HK-2 (cell line): Measurements from ENCODE around the gene PRKAG2.
"Not testable (repeated sequence)": the region's sequence is repeated elsewhere in the genome, so short reads cannot be mapped to it uniquely, and the experiment has no call there.

Experiments used
- DNase-seq: peaks from one replicate; pipeline ENCODE4 v3.0.0-alpha.2; 2018; ENCODE audit not compliant: unreplicated experiment

The PRKAG2 gene

DNA sequence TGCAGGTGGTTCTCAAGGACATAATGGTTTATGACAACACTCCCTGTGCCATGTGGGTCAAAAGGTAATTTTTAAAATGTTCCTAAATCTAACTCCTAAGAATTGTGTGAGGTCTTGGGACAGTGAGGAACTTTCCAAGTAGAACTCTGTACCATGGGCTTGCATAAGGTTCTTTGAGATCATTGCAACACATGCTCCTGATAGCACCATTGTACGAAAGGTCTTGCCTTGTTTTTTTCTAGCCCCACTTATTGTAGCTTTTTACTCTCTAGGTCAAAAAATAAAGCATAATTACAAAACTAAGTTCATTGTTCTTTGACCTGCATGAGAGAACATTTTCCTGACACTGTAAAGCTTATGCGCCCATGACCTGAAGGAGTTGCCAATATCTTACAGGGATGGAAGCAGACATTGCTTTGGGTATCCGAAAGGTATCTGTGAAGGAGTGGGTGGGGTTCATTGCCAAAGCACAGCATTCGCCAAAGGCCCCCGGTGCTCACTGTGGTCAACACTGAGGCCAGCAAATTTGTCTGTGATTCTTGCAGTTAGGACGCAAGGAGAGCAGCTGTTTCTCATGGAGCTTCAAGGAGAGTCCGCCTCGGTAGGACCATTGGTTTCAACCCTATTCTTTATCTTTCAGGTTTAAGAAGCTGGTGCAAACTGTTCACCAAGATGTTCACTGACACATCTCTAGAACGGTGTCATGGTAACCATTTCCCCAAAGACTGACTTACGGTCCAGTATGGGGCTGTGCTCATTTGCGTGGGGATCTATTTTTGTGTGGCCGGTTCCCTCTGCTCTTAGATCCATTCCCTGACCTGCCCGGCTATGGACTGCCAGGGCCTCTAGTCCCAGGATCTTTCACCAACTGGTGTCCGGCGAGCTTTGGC is 7.6 kb upstream of the PRKAG2 start:
- no peak for DNase-seq

GRCh38 chr7:151883857-151884256 is 6.9 kb upstream of the PRKAG2 start:
- no peak for DNase-seq

GRCh38 chr7:151882734-151883133 is 5.8 kb upstream of the PRKAG2 start:
- DNase-seq = no peak

GRCh38 chr7:151880688-151881087 is 3.8 kb upstream of the PRKAG2 start:
- DNase-seq = no peak

DNA sequence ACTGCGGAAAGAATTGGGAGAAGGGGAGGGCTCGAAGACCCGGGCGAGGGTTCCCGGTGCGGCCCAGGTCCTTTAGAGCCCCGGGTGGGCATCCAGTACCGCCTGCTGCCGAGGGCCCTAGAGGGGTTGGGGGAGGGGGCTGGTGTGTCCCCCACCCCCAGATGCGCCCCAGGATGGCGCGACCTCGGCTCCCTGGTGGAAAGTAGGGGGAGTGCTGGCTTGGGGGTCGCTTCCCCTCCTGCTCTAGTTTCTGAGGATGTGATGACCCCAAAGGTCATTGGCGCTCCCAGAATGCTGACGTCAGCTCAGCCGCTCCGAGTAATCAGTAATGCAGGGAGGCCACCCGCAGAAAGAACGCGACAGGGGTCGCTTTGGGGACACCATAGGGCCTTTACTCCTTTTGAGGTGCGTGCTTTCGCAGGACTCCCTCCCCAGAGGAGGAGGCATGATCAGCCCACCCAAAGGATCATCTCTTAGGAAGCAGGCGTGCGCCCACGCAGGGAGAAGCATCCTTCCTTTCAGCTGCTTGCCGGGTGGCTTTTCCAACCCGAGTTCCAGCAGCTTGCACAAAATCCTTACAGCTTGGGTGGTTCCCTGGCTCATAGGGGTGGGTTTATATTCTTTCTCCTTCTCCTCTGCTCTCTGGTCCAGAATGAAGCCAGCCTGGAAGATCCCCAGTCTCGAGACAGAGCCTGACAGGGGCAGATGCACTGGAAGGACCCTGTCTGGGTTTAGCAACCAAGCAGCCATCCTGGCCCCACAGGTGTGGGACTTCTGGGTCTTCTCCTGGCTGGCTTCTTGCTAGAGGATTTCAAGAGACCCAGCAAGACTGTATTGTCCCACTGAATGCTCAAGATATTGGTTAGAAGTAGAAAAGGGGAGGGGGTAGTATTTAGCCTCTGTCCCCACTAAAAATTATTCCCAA is 1.3 kb upstream of the PRKAG2 start:
- DNase-seq = no peak

DNA sequence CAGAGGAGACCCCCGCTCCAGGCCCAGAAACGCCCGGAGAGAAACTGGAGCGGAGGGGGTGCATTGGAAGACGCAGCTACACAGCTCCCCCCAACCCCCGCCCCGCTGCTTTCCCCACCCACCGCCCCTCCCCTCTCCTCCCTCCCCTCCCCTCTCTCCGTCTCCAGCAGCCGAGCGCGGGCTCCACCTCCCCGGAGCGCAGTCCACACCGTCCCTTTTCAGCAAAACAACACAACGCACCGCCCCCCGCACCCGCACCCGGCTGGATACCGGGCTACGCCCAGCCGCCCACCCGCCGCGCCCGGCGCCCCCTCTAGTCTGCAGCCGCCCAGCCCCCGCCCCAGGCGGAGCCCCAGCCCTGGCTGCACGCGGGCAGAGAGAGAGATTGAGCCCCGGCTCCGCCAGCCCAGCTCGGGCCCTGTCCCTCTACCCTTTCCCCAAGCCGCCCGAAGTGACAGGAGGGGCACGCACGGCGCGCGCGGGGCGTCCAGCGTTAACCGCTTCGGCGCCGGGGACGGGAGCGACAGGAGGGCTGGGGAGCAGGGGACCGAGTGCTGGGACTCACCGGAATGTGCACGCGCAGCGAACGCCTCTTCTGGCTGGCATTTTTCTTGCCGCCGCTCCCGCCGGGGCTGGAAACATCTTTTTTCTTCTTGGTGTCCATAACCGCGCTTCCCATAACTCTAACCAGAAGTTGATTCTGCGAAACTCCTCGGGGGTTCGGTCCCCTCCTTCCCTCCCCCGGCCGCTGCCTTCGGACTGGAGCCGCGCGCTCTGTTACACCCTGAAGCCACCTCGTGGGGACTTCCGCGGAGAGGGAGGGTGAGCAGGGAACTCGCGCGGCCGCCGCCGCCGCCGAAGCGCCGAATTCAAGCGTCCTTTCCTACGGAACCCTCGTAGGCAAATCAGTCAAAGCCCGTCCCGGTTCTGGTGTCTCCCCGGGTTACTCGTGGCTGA is 695 bp downstream of the PRKAG2 start:
- peak; percentile 35 for DNase-seq

GRCh38 chr7:151874479-151874878 is 2.4 kb downstream of the PRKAG2 start:
- not testable (repeated sequence) for DNase-seq

GRCh38 chr7:151873402-151873965 is 3.4 kb downstream of the PRKAG2 start:
- no peak for DNase-seq

DNA sequence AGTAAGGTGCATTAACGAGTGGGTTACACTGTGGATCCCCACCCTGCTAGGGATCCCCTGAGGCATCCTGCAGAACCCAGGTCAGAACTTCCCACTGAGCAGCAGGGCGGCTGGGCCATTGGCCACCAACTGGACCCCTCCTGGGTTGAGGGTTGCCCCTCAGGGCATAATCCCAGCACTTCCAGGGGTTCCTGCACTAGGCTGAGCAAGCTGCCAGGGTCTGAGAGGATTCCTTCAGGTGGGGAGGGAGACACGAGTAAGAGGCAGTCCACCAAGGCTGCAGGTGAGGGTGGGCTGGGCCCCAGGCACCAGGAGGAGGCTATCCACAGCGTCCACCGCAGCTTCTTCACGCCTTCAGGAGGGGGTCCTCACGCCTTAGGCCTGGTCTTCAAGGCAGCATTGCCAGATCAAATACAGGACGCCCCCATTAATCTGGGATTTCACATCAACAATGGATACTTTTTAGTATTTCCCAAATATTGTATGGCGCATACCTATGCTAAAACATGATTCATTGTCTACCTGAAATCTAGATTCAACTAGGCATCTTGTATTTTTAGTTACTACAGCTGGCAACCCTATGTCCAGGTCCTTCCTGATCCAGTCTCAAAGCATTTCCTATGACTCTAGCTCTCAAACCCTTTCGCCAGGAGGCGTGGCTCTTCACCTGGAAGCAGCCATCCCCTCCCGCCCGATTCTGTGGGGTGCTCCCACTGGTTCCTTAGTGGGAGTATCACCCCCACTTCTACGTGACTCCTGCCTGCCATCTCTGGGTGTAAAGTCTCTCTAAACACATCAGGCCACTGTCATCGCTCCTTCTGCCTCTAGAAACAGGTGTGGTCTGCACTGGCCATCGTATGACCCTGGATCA is 4.1 kb downstream of the PRKAG2 start:
- DNase-seq = no peak

GRCh38 chr7:151871904-151872303 is 5.0 kb downstream of the PRKAG2 start:
- DNase-seq = no peak

- no peak for DNase-seq
Measured at GRCh38 chr7:151871189-151871735, 5.7 kb downstream of the PRKAG2 start.

GRCh38 chr7:151869968-151870918 is 6.7 kb downstream of the PRKAG2 start:
- DNase-seq = no peak

GRCh38 chr7:151869455-151869854 is 7.5 kb downstream of the PRKAG2 start:
- no peak for DNase-seq

DNA sequence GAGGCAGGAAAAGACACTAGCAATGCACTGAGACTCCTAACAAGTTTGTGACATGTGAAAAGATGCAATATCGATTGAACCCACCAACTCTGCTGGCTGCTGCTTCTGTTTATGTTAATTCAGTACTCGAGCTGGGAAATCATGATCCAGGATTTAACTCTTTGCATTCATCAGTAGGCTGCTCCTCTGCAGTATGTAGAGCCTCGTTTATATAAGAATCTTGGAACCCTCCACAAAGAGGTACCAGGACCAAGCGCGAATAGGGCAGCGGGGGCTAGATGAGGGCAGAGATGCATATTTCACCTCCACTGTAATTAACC is 7.8 kb downstream of the PRKAG2 start:
- no peak for DNase-seq

DNA sequence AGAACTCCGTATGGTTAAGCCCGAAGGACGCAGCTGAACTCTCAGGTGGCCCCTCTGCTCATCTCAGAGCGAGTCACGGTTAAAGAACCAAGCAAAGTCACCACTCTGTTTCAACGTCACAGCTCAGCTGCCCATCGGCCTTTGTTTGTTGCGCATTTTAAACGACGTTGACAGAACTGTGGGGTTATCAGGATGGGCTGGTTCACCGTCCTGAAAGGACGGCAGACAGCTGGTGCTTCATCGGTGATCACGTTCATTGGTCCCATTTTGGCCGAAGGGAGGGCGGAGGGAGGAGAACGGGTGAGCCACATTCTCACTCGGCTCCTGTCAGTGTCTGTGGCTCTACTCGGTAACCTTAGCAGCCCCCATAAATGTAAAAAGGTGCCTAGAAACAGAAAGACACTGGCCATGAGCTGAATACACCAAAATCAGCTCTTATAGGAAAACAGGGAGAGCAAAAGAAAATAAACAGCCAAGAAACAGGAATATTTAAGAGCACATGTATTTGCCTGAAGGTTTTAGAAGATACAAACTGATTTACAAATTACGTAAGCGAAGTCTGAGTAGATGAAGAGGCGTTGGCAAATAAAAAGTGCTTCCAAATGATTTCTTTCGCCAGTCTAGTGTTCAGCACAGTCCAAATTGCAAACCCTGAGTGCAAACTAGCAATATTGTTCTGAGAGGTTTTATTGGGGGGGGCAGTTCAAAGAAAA is 8.4 kb downstream of the PRKAG2 start:
- DNase-seq = no peak

DNA sequence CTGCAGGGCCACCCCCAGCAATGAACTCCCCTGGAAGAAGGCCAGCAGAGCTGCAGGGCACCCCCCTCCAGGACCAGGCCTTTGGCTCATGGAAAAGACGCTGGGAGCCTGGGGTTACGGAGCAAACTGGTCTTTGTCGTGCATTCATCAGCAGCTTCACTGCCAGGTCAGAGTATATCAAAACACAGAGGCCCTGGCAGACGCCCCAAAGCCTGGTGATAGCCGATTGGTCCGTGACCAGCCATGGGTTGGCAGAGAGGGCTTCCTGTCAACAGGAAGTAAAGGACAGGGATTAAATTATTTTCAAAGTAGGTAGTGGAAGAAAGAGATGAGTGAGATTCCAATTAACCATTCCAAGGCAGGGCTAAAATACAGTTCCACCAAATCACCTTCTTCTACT is 9.0 kb downstream of the PRKAG2 start:
- DNase-seq = no peak

DNA sequence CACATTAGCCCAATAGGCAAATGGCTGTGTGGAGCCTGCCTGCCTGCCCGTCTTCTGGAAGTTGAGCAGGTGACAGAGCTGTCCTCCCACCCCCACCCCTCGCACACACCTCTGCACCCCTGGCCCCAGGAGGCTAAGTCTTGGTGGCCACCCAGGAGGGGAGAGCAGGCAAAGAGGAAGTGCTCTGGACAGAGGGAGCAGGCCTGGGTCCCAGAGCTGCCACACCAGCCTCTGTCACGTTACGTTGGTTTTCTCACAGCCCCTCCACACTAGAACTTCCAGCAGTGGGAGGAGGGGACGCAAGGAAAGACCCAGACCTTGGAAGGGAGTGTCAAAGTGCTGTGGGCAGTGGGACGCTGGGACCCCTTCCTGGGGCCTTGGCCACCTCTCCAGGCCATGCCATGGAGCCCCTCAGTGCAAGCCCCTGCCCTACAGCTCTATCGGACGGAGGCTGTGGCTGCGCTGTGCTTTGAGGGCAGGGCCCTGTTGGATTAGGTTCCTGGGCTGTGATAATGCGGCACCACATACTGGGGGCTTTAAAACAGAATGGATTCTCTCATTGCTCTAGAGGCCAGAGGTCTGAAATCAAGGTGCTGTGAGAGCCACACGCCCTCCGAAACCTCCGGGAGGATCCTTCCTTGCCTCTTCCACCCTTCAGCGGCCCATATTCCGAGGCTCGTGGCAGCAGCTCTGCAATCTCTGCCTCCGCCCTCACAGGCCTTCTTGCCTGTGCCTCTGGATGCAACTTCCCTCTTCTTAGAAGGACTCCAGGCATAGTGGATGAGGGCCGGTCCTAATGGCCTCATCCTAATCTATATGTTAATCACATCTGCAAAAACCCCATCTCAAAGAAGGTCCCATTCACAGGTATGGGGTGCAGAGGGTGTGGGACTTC is 9.9 kb downstream of the PRKAG2 start:
- DNase-seq = no peak
